ENCODE results near the gene AKAP3.

The AKAP3 gene

GRCh38 chr12:4595881-4596280 lies 53.0 kb downstream of the AKAP3 start:
- Histone ChIP-seq H3K9me2 (replicated peaks; ENCODE audit: insufficient read depth, low read length) (no peaks in the 10 kb centered on the region), H3K9me3 (ENCODE audit: insufficient read depth, low read length) (no peaks in the 10 kb centered on the region), H3F3A (ENCODE audit: insufficient read depth) (no peaks in the 10 kb centered on the region), H3K27ac (ENCODE audit: low read depth, low read length) (no peak overlapping the region), H3K36me3 (ENCODE audit: low read length) (no peaks in the 10 kb centered on the region), H3K9ac (ENCODE audit: low read length) (no peak overlapping the region), H3K27me3 (ENCODE audit: low read length) (no peaks in the 10 kb centered on the region), H3K4me2 (ENCODE audit: low read depth, low read length, poor library complexity, severe bottlenecking) (no peak overlapping the region), H2AFZ (ENCODE audit: low read depth, low read length, severe bottlenecking) (no peak overlapping the region), H4K20me1 (ENCODE audit: low read depth, low read length) (no peaks in the 10 kb centered on the region), H3K79me2 (ENCODE audit: insufficient read depth, low read length) (no peaks in the 10 kb centered on the region), H3K4me3 (ENCODE audit: insufficient read depth, low read length, poor library complexity, severe bottlenecking) (no peak overlapping the region)
- no peak for TF ChIP-seq EZH2phosphoT487 (conservative IDR thresholded peaks at IDR 0.05; ENCODE audit: low read length)
- TF ChIP-seq, protein P1, sequence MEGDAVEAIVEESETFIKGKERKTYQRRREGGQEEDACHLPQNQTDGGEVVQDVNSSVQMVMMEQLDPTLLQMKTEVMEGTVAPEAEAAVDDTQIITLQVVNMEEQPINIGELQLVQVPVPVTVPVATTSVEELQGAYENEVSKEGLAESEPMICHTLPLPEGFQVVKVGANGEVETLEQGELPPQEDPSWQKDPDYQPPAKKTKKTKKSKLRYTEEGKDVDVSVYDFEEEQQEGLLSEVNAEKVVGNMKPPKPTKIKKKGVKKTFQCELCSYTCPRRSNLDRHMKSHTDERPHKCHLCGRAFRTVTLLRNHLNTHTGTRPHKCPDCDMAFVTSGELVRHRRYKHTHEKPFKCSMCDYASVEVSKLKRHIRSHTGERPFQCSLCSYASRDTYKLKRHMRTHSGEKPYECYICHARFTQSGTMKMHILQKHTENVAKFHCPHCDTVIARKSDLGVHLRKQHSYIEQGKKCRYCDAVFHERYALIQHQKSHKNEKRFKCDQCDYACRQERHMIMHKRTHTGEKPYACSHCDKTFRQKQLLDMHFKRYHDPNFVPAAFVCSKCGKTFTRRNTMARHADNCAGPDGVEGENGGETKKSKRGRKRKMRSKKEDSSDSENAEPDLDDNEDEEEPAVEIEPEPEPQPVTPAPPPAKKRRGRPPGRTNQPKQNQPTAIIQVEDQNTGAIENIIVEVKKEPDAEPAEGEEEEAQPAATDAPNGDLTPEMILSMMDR (IDR thresholded peaks at IDR 0.05; ENCODE audit: insufficient read depth, low read length, poor library complexity, severe bottlenecking): no peak

DNA sequence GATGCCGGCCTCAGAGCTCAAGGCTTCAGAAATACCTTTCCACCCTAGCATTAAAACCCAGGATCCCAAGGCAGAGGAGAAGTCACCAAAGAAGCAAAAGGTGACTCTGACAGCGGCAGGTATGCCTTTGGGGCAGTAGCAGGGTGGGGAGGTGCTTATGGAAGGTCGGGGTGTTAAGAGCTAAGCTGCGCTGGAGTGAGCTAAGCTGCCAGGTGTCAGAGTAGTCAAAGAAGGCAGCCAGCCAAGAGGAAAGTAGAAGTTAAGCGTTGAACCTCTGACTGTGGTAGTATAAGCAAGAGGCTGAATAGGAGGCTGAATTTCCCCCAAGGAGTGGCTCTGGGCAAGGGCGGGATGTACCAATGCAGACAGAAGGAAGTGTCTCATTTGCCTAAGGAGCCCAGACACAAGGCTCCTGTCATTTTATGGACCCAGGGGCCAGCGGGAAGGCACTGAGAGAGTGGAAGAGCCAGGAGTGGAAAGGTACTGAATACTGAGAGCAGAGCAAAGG lies 57.6 kb downstream of the AKAP3 start:
- no peaks in the 10 kb centered on the region for H3K9me3 ChIP-seq (ENCODE audit: insufficient read depth, low read length)
- H2AFZ ChIP-seq (ENCODE audit: low read depth, low read length, severe bottlenecking): no peak overlapping the region
- no peak overlapping the region for H3K27ac ChIP-seq (ENCODE audit: low read depth, low read length)
- no peaks in the 10 kb centered on the region for H3K9me2 ChIP-seq (replicated peaks; ENCODE audit: insufficient read depth, low read length)
- H3K27me3 ChIP-seq (ENCODE audit: low read length): no peaks in the 10 kb centered on the region
- H4K20me1 ChIP-seq (ENCODE audit: low read depth, low read length): no peaks in the 10 kb centered on the region
- no peaks in the 10 kb centered on the region for H3F3A ChIP-seq (ENCODE audit: insufficient read depth)
- no peak overlapping the region for H3K9ac ChIP-seq (ENCODE audit: low read length)
- H3K4me2 ChIP-seq (ENCODE audit: low read depth, low read length, poor library complexity, severe bottlenecking): no peak overlapping the region
- H3K36me3 ChIP-seq (ENCODE audit: low read length): no peaks in the 10 kb centered on the region
- no peak overlapping the region for H3K4me3 ChIP-seq (ENCODE audit: insufficient read depth, low read length, poor library complexity, severe bottlenecking)
- TF ChIP-seq, protein P1 (IDR thresholded peaks at IDR 0.05; ENCODE audit: insufficient read depth, low read length, poor library complexity, severe bottlenecking): no peak
- TF ChIP-seq EZH2phosphoT487 (conservative IDR thresholded peaks at IDR 0.05; ENCODE audit: low read length): no peak
- no peaks in the 10 kb centered on the region for H3K79me2 ChIP-seq (ENCODE audit: insufficient read depth, low read length)

- Histone ChIP-seq H3K9me2 (replicated peaks; ENCODE audit: insufficient read depth, low read length) (no peaks in the 10 kb centered on the region), H3K27ac (ENCODE audit: low read depth, low read length) (no peak overlapping the region), H3K27me3 (ENCODE audit: low read length) (no peaks in the 10 kb centered on the region), H3K79me2 (ENCODE audit: insufficient read depth, low read length) (no peaks in the 10 kb centered on the region), H3K4me3 (ENCODE audit: insufficient read depth, low read length, poor library complexity, severe bottlenecking) (no peak overlapping the region), H3F3A (ENCODE audit: insufficient read depth) (no peaks in the 10 kb centered on the region), H3K9ac (ENCODE audit: low read length) (no peak overlapping the region), H2AFZ (ENCODE audit: low read depth, low read length, severe bottlenecking) (no peak overlapping the region), H4K20me1 (ENCODE audit: low read depth, low read length) (no peaks in the 10 kb centered on the region), H3K4me2 (ENCODE audit: low read depth, low read length, poor library complexity, severe bottlenecking) (no peak overlapping the region), H3K9me3 (ENCODE audit: insufficient read depth, low read length) (no peaks in the 10 kb centered on the region), H3K36me3 (ENCODE audit: low read length) (no peaks in the 10 kb centered on the region)
- no peak for TF ChIP-seq EZH2phosphoT487 (conservative IDR thresholded peaks at IDR 0.05; ENCODE audit: low read length)
- TF ChIP-seq, protein P1 (IDR thresholded peaks at IDR 0.05; ENCODE audit: insufficient read depth, low read length, poor library complexity, severe bottlenecking): no peak
These were observed 58.9 kb downstream of the AKAP3 start for GRCh38 chr12:4589941-4590340.
